ENCODE measurements around the gene TMC8.

The TMC8 gene

GRCh38 chr17:78096093-78096492 is 34.5 kb upstream of the TMC8 start:
- Histone ChIP-seq H3K4me1 (ENCODE audit: control insufficient read depth, insufficient read depth, low read length) (no peaks in the 10 kb centered on the region), H3K9me3 (ENCODE audit: control insufficient read depth, low read length) (no peaks in the 10 kb centered on the region), H3K4me3 (ENCODE audit: insufficient read depth, low read depth, low read length) (no peak overlapping the region), H3K36me3 (ENCODE audit: control insufficient read depth, insufficient read depth, low read length) (peaks cover 73% of the 10 kb centered on the region), H3K27ac (ENCODE audit: insufficient read depth, low read depth, low read length, poor library complexity, severe bottlenecking) (no peak overlapping the region), H3K27me3 (ENCODE audit: control insufficient read depth, insufficient read depth, low read length, poor library complexity, severe bottlenecking) (no peaks in the 10 kb centered on the region)
- WGBS, 2 experiments, result 94 to 95% methylated on average over 9 of the region's 9 CpGs

DNA sequence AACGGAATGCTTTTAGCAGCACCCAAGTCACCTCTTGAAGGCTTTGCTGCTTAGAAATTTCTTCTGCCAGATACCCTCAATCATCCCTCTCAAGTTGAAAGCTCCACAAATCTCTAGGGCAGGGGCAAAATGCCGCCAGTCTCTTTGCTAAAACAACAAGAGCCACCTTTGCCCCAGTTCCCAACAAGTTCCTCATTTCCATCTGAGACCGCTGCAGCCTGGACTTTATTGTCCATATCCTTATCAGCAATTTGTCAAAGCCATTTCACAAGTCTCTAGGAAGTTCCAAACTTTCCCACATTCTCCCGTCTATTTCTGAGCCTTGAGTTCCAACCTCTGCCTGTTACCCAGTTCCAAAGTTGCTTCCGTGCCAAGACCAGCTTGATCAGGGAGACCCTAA is 29.5 kb upstream of the TMC8 start:
- Histone ChIP-seq H3K27ac (ENCODE audit: insufficient read depth, low read depth, low read length, poor library complexity, severe bottlenecking) (no peak overlapping the region), H3K9me3 (ENCODE audit: control insufficient read depth, low read length) (no peaks in the 10 kb centered on the region), H3K4me1 (ENCODE audit: control insufficient read depth, insufficient read depth, low read length) (no peaks in the 10 kb centered on the region), H3K27me3 (ENCODE audit: control insufficient read depth, insufficient read depth, low read length, poor library complexity, severe bottlenecking) (no peaks in the 10 kb centered on the region), H3K4me3 (ENCODE audit: insufficient read depth, low read depth, low read length) (no peak overlapping the region), H3K36me3 (ENCODE audit: control insufficient read depth, insufficient read depth, low read length) (peaks cover 65% of the 10 kb centered on the region)
- WGBS, 2 experiments, result 94% methylated on average over 5 of the region's 5 CpGs

DNA sequence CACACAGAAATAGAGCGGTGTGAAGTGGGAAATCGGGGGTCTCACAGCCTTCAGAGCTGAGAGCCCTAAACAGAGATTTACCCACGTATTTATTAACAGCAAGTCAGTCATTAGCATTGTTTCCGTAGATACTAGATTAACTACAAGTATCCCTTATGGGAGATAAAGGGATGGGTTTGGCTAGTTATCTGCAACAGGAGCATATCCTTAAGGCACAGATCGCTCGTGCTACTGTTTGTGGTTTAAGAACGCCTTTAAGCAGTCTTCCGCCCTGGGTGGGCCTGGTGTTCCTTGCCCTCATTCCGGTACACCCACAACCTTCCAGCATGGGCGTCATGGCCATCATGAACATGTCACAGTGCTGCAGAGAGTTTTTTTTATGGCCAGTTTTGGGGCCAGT is 29.0 kb upstream of the TMC8 start:
- Histone ChIP-seq H3K4me3 (ENCODE audit: insufficient read depth, low read depth, low read length) (no peak overlapping the region), H3K27me3 (ENCODE audit: control insufficient read depth, insufficient read depth, low read length, poor library complexity, severe bottlenecking) (no peaks in the 10 kb centered on the region), H3K27ac (ENCODE audit: insufficient read depth, low read depth, low read length, poor library complexity, severe bottlenecking) (no peak overlapping the region), H3K36me3 (ENCODE audit: control insufficient read depth, insufficient read depth, low read length) (peaks cover 61% of the 10 kb centered on the region), H3K9me3 (ENCODE audit: control insufficient read depth, low read length) (no peaks in the 10 kb centered on the region), H3K4me1 (ENCODE audit: control insufficient read depth, insufficient read depth, low read length) (no peaks in the 10 kb centered on the region)
- WGBS, 2 experiments, result 94 to 97% methylated on average over 10 of the region's 10 CpGs

- H3K4me1 ChIP-seq (ENCODE audit: control insufficient read depth, insufficient read depth, low read length), result no peaks in the 10 kb centered on the region
- peaks cover 48% of the 10 kb centered on the region for H3K36me3 ChIP-seq (ENCODE audit: control insufficient read depth, insufficient read depth, low read length)
- no peaks in the 10 kb centered on the region for H3K9me3 ChIP-seq (ENCODE audit: control insufficient read depth, low read length)
- no peaks in the 10 kb centered on the region for H3K27me3 ChIP-seq (ENCODE audit: control insufficient read depth, insufficient read depth, low read length, poor library complexity, severe bottlenecking)
- 92 to 94% methylated on average over 4 of the region's 4 CpGs for whole genome bisulfite sequencing, 2 experiments
- no peak overlapping the region for H3K27ac ChIP-seq (ENCODE audit: insufficient read depth, low read depth, low read length, poor library complexity, severe bottlenecking)
- H3K4me3 ChIP-seq (ENCODE audit: insufficient read depth, low read depth, low read length), result no peak overlapping the region
Measured at GRCh38 chr17:78103311-78103710, 27.3 kb upstream of the TMC8 start.

DNA sequence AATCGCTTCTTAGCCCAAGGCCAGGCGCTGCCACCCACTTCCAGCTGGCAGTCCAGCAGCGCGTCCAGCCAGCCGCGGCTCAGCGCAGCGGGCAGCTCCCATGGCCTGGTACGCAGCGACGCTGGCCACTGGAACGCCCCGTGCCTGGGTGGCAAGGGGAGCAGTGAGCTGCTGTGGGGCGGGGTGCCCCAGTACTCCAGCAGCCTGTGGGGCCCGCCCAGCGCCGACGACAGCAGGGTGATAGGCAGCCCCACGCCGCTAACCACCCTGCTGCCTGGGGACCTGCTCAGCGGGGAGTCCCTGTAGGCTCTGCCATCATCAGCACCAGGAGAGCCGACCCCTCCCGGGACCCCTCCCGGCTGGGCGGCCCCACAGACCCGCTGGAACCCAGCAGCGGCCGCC is 26.0 kb upstream of the TMC8 start:
- H3K27ac ChIP-seq (ENCODE audit: insufficient read depth, low read depth, low read length, poor library complexity, severe bottlenecking), result no peak overlapping the region
- H3K9me3 ChIP-seq (ENCODE audit: control insufficient read depth, low read length), result no peaks in the 10 kb centered on the region
- H3K36me3 ChIP-seq (ENCODE audit: control insufficient read depth, insufficient read depth, low read length), result peaks cover 37% of the 10 kb centered on the region
- no peaks in the 10 kb centered on the region for H3K27me3 ChIP-seq (ENCODE audit: control insufficient read depth, insufficient read depth, low read length, poor library complexity, severe bottlenecking)
- H3K4me3 ChIP-seq (ENCODE audit: insufficient read depth, low read depth, low read length), result no peak overlapping the region
- WGBS, 2 experiments, result 96 to 97% methylated on average over 28 of the region's 28 CpGs
- no peaks in the 10 kb centered on the region for H3K4me1 ChIP-seq (ENCODE audit: control insufficient read depth, insufficient read depth, low read length)

DNA sequence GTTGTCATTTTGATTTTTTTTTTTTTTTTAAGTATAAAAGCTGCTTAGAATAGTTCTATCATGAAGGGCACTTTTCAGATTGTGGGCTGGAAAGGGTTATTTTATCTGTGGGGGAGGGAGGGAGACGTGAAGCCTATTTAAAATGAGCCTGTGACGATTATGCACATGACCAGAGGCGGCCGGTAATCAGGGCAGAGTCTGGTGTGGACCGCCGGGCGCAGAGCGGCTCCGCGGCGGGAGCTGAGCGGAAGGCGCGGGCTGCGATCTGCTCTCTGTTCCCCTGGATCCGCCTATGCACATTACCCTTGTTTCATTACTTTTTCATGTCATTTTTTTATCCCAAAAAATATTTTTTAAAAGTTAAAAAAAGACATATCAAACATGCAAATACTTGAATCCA is 25.5 kb upstream of the TMC8 start:
- WGBS, 2 experiments, result 88 to 95% methylated on average over 16 of the region's 16 CpGs
- no peaks in the 10 kb centered on the region for H3K27me3 ChIP-seq (ENCODE audit: control insufficient read depth, insufficient read depth, low read length, poor library complexity, severe bottlenecking)
- H3K9me3 ChIP-seq (ENCODE audit: control insufficient read depth, low read length), result no peaks in the 10 kb centered on the region
- no peaks in the 10 kb centered on the region for H3K4me1 ChIP-seq (ENCODE audit: control insufficient read depth, insufficient read depth, low read length)
- no peak overlapping the region for H3K27ac ChIP-seq (ENCODE audit: insufficient read depth, low read depth, low read length, poor library complexity, severe bottlenecking)
- peaks cover 32% of the 10 kb centered on the region for H3K36me3 ChIP-seq (ENCODE audit: control insufficient read depth, insufficient read depth, low read length)
- H3K4me3 ChIP-seq (ENCODE audit: insufficient read depth, low read depth, low read length), result no peak overlapping the region

GRCh38 chr17:78105551-78105950 is 25.0 kb upstream of the TMC8 start:
- no peaks in the 10 kb centered on the region for H3K4me1 ChIP-seq (ENCODE audit: control insufficient read depth, insufficient read depth, low read length)
- H3K27me3 ChIP-seq (ENCODE audit: control insufficient read depth, insufficient read depth, low read length, poor library complexity, severe bottlenecking), result no peaks in the 10 kb centered on the region
- WGBS, 2 experiments, result 88 to 95% methylated on average over 12 to 13 of the region's 13 CpGs
- H3K9me3 ChIP-seq (ENCODE audit: control insufficient read depth, low read length), result no peaks in the 10 kb centered on the region
- H3K27ac ChIP-seq (ENCODE audit: insufficient read depth, low read depth, low read length, poor library complexity, severe bottlenecking), result no peak overlapping the region
- no peak overlapping the region for H3K4me3 ChIP-seq (ENCODE audit: insufficient read depth, low read depth, low read length)
- H3K36me3 ChIP-seq (ENCODE audit: control insufficient read depth, insufficient read depth, low read length), result peaks cover 28% of the 10 kb centered on the region

DNA sequence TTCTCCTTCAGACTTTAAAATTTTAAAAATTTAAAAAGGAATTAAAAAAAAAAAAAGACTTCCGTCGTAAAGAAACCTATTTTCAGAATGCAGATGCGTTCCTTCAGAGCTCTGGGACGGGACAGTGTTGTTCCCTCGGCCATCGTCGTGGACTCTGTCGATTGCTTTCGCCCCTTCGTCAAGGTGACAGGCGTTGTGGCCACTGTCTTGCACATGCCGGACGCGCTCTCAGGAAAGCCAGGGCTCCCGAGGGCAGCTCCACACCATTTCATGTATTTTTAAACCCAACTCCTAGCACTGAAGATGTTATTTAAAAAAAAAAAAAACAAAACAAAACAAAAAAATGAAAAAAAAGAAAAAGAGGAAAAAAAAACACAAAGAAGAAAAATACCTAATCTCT is 24.4 kb upstream of the TMC8 start:
- no peak overlapping the region for H3K4me3 ChIP-seq (ENCODE audit: insufficient read depth, low read depth, low read length)
- H3K36me3 ChIP-seq (ENCODE audit: control insufficient read depth, insufficient read depth, low read length), result peaks cover 27% of the 10 kb centered on the region
- H3K27ac ChIP-seq (ENCODE audit: insufficient read depth, low read depth, low read length, poor library complexity, severe bottlenecking), result no peak overlapping the region
- WGBS, 2 experiments, result 95 to 98% methylated on average over 15 of the region's 15 CpGs
- no peaks in the 10 kb centered on the region for H3K27me3 ChIP-seq (ENCODE audit: control insufficient read depth, insufficient read depth, low read length, poor library complexity, severe bottlenecking)
- no peaks in the 10 kb centered on the region for H3K9me3 ChIP-seq (ENCODE audit: control insufficient read depth, low read length)
- H3K4me1 ChIP-seq (ENCODE audit: control insufficient read depth, insufficient read depth, low read length), result no peaks in the 10 kb centered on the region

GRCh38 chr17:78107457-78107856 is 23.1 kb upstream of the TMC8 start:
- H3K4me1 ChIP-seq (ENCODE audit: control insufficient read depth, insufficient read depth, low read length), result no peaks in the 10 kb centered on the region
- WGBS, 2 experiments, result 97% methylated on average over 10 of the region's 10 CpGs
- H3K36me3 ChIP-seq (ENCODE audit: control insufficient read depth, insufficient read depth, low read length), result peaks cover 19% of the 10 kb centered on the region
- no peak overlapping the region for H3K4me3 ChIP-seq (ENCODE audit: insufficient read depth, low read depth, low read length)
- no peaks in the 10 kb centered on the region for H3K27me3 ChIP-seq (ENCODE audit: control insufficient read depth, insufficient read depth, low read length, poor library complexity, severe bottlenecking)
- no peak overlapping the region for H3K27ac ChIP-seq (ENCODE audit: insufficient read depth, low read depth, low read length, poor library complexity, severe bottlenecking)
- no peaks in the 10 kb centered on the region for H3K9me3 ChIP-seq (ENCODE audit: control insufficient read depth, low read length)

GRCh38 chr17:78107976-78108725 is 22.4 kb upstream of the TMC8 start:
- Histone ChIP-seq H3K4me1 (ENCODE audit: control insufficient read depth, insufficient read depth, low read length) (no peaks in the 10 kb centered on the region), H3K27me3 (ENCODE audit: control insufficient read depth, insufficient read depth, low read length, poor library complexity, severe bottlenecking) (no peaks in the 10 kb centered on the region), H3K27ac (ENCODE audit: insufficient read depth, low read depth, low read length, poor library complexity, severe bottlenecking) (no peak overlapping the region), H3K36me3 (ENCODE audit: control insufficient read depth, insufficient read depth, low read length) (peaks cover 16% of the 10 kb centered on the region), H3K4me3 (ENCODE audit: insufficient read depth, low read depth, low read length) (no peak overlapping the region), H3K9me3 (ENCODE audit: control insufficient read depth, low read length) (no peaks in the 10 kb centered on the region)
- WGBS, 2 experiments, result 91 to 95% methylated on average over 21 of the region's 21 CpGs

All from ectodermal cell (in vitro differentiated cells).